Measurements from ENCODE around the gene ZNF697.

The ZNF697 gene

GRCh38 chr1:119686661-119687060 is 38.6 kb upstream of the ZNF697 start:
- no peaks in the 10 kb centered on the region for H3K9me3 ChIP-seq
- no peaks in the 10 kb centered on the region for H3K36me3 ChIP-seq
- H3K4me1 ChIP-seq (ENCODE audit: control insufficient read depth in 1 of 2, insufficient read depth in 1 of 2, low read depth in 1 of 2, low read length in 1 of 2) = no peaks in the 10 kb centered on the region
- TF ChIP-seq, protein P1, sequence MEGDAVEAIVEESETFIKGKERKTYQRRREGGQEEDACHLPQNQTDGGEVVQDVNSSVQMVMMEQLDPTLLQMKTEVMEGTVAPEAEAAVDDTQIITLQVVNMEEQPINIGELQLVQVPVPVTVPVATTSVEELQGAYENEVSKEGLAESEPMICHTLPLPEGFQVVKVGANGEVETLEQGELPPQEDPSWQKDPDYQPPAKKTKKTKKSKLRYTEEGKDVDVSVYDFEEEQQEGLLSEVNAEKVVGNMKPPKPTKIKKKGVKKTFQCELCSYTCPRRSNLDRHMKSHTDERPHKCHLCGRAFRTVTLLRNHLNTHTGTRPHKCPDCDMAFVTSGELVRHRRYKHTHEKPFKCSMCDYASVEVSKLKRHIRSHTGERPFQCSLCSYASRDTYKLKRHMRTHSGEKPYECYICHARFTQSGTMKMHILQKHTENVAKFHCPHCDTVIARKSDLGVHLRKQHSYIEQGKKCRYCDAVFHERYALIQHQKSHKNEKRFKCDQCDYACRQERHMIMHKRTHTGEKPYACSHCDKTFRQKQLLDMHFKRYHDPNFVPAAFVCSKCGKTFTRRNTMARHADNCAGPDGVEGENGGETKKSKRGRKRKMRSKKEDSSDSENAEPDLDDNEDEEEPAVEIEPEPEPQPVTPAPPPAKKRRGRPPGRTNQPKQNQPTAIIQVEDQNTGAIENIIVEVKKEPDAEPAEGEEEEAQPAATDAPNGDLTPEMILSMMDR (IDR thresholded peaks at IDR 0.05) = no peak
- H3K4me3 ChIP-seq (ENCODE audit: low read depth in 1 of 2, low read length in 1 of 2) = no peak overlapping the region
- H3K27me3 ChIP-seq = peaks cover 4% of the 10 kb centered on the region
- no peak overlapping the region for H3K27ac ChIP-seq

- TF ChIP-seq, protein P1 (IDR thresholded peaks at IDR 0.05) = no peak
- Histone ChIP-seq H3K27me3 (peaks cover 4% of the 10 kb centered on the region), H3K9me3 (no peaks in the 10 kb centered on the region), H3K36me3 (no peaks in the 10 kb centered on the region), H3K27ac (no peak overlapping the region), H3K4me1 (ENCODE audit: control insufficient read depth in 1 of 2, insufficient read depth in 1 of 2, low read depth in 1 of 2, low read length in 1 of 2) (no peaks in the 10 kb centered on the region), H3K4me3 (ENCODE audit: low read depth in 1 of 2, low read length in 1 of 2) (no peak overlapping the region)
These were observed 35.8 kb upstream of the ZNF697 start for GRCh38 chr1:119683893-119684292.

- Histone ChIP-seq H3K27ac (no peak overlapping the region), H3K27me3 (no peaks in the 10 kb centered on the region), H3K4me1 (ENCODE audit: control insufficient read depth in 1 of 2, insufficient read depth in 1 of 2, low read depth in 1 of 2, low read length in 1 of 2) (no peaks in the 10 kb centered on the region), H3K4me3 (ENCODE audit: low read depth in 1 of 2, low read length in 1 of 2) (no peak overlapping the region), H3K9me3 (no peaks in the 10 kb centered on the region), H3K36me3 (no peaks in the 10 kb centered on the region)
- TF ChIP-seq, protein P1 (IDR thresholded peaks at IDR 0.05) = no peak
These were observed 34.1 kb upstream of the ZNF697 start for GRCh38 chr1:119682141-119682540.

- H3K27me3 ChIP-seq = no peaks in the 10 kb centered on the region
These were observed 33.5 kb upstream of the ZNF697 start for GRCh38 chr1:119681560-119681959.

DNA sequence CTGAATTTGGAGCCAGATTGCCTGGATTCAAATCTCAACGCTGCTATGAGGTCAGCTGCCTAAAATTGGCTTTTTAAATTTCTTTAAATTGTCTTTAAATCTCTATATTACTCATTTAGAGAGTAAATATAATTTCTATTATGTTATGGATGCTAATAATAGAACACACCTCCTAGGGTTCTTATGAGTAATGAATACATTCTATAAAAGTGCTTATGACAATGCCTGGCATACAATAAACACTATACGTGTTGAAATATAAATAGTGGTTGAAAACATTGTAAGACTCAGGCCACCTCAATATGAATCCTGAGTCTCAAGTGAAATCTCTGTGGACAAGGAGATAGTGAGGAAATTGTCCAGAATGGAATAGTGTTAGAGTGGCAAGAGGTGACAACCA is 32.7 kb upstream of the ZNF697 start:
- Histone ChIP-seq H3K36me3 (no peaks in the 10 kb centered on the region), H3K4me1 (ENCODE audit: control insufficient read depth in 1 of 2, insufficient read depth in 1 of 2, low read depth in 1 of 2, low read length in 1 of 2) (no peaks in the 10 kb centered on the region), H3K9me3 (no peaks in the 10 kb centered on the region), H3K27me3 (no peaks in the 10 kb centered on the region), H3K27ac (no peak overlapping the region), H3K4me3 (ENCODE audit: low read depth in 1 of 2, low read length in 1 of 2) (no peak overlapping the region)
- TF ChIP-seq, protein P1 (IDR thresholded peaks at IDR 0.05) = no peak

More at GRCh38 chr1:119681560-119681959, 33.5 kb upstream of the ZNF697 start:
- Histone ChIP-seq H3K36me3 (no peaks in the 10 kb centered on the region), H3K9me3 (no peaks in the 10 kb centered on the region), H3K27ac (no peak overlapping the region), H3K4me1 (ENCODE audit: control insufficient read depth in 1 of 2, insufficient read depth in 1 of 2, low read depth in 1 of 2, low read length in 1 of 2) (no peaks in the 10 kb centered on the region), H3K4me3 (ENCODE audit: low read depth in 1 of 2, low read length in 1 of 2) (no peak overlapping the region)
- TF ChIP-seq, protein P1 (IDR thresholded peaks at IDR 0.05) = no peak

DNA sequence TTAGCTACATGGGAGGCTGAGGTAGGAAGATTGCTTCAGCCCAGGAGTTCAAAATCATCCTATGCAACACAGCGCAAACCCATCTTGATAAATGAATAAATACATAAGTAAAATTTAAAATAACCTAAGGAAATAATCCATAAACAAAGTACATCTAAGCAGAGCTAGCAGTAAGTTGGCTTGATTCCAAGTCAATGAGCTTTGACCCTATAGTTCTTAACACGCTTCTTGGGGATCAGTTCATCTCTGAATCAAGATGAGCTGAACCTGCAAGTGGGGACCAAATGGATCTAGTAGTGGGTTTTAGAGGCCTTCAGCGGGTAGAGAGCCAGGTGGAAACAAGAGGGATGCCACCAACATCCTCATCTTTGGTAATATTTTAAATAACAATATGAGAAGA is 32.1 kb upstream of the ZNF697 start:
- H3K27me3 ChIP-seq = no peaks in the 10 kb centered on the region
- no peak overlapping the region for H3K27ac ChIP-seq
- no peak overlapping the region for H3K4me3 ChIP-seq (ENCODE audit: low read depth in 1 of 2, low read length in 1 of 2)
- no peaks in the 10 kb centered on the region for H3K36me3 ChIP-seq
- H3K9me3 ChIP-seq = no peaks in the 10 kb centered on the region
- H3K4me1 ChIP-seq (ENCODE audit: control insufficient read depth in 1 of 2, insufficient read depth in 1 of 2, low read depth in 1 of 2, low read length in 1 of 2) = peaks cover 0 to 4% of the 10 kb centered on the region in 2 experiments
- TF ChIP-seq, protein P1 (IDR thresholded peaks at IDR 0.05) = no peak

Measured in neutrophil (primary cell).